IPS-20b (cell line): ENCODE measurements around the gene TMEM196.
A peak's percentile ranks its signal among the peaks of the same experiment; 100 is the strongest.
"Not testable (repeated sequence)": the region's sequence is repeated elsewhere in the genome, so short reads cannot be mapped to it uniquely, and the experiment has no call there.

ENCODE experiments used
- H3K27ac ChIP-seq: one replicate; pipeline ENCODE4 v1.5.1; 2013; ENCODE audit warnings: low read length
- H3K27me3 ChIP-seq: 2 replicates; pipeline ENCODE4 v1.6.1; 2013; ENCODE audit warnings: mild to moderate bottlenecking, low read length, inconsistent platforms; ENCODE audit not compliant: insufficient read depth
- H3K36me3 ChIP-seq: 2 replicates; pipeline ENCODE4 v1.6.1; 2013; ENCODE audit warnings: low read depth, mild to moderate bottlenecking, inconsistent platforms, low read length, moderate library complexity; ENCODE audit not compliant: insufficient read depth
- H3K4me1 ChIP-seq: 2 replicates; pipeline ENCODE4 v1.6.1; 2013; ENCODE audit warnings: mild to moderate bottlenecking, control low read depth, inconsistent platforms, low read length, moderate library complexity; ENCODE audit not compliant: insufficient read depth
- H3K4me3 ChIP-seq: 2 replicates; pipeline ENCODE4 v1.5.1; 2013; ENCODE audit warnings: mild to moderate bottlenecking, low read length, inconsistent platforms
- H3K9ac ChIP-seq: 2 replicates; pipeline ENCODE4 v1.6.1; 2013; ENCODE audit warnings: low read depth, mild to moderate bottlenecking, inconsistent platforms, low read length, moderate library complexity
- H3K9me3 ChIP-seq: 2 replicates; pipeline ENCODE4 v1.6.1; 2013; ENCODE audit warnings: mild to moderate bottlenecking, low read depth, low read length, inconsistent platforms; ENCODE audit not compliant: insufficient read depth

TMEM196 gene

GRCh38 chr7:19707240-19707639 is 66.2 kb downstream of the TMEM196 start:
- Histone ChIP-seq H3K9ac (peak overlapping the region; percentile 85; the same call in 1 of the 2 replicates), H3K9me3 (no peaks in the 10 kb centered on the region; the same call in 1 of the 2 replicates), H3K27ac (no peak overlapping the region), H3K36me3 (peaks cover 12% of the 10 kb centered on the region; the same call in 1 of the 2 replicates), H3K4me3 (peak overlapping the region; percentile 87), H3K27me3 (peaks cover 8% of the 10 kb centered on the region; the same call in 1 of the 2 replicates), H3K4me1 (peaks cover 12% of the 10 kb centered on the region)

GRCh38 chr7:19705663-19706062 is 67.8 kb downstream of the TMEM196 start:
- Histone ChIP-seq H3K4me1 (peaks cover 12% of the 10 kb centered on the region), H3K27me3 (no peaks in the 10 kb centered on the region), H3K9me3 (no peaks in the 10 kb centered on the region; the same call in 1 of the 2 replicates), H3K9ac (peak overlapping the region; percentile 33; the same call in 1 of the 2 replicates), H3K4me3 (peak overlapping the region; percentile 26; the same call in 1 of the 2 replicates), H3K36me3 (peaks cover 18% of the 10 kb centered on the region), H3K27ac (no peak overlapping the region)

- Histone ChIP-seq H3K27ac (no peak overlapping the region), H3K9me3 (no peaks in the 10 kb centered on the region; the same call in 1 of the 2 replicates), H3K27me3 (no peaks in the 10 kb centered on the region), H3K36me3 (peaks cover 40% of the 10 kb centered on the region), H3K4me1 (0 out of 2 replicates have a peak, but pooled peaks cover 6% of the 10 kb centered on the region), H3K4me3 (no peak overlapping the region), H3K9ac (no peak overlapping the region)
Measured at GRCh38 chr7:19701471-19701870, 71.9 kb downstream of the TMEM196 start.

- Histone ChIP-seq H3K27me3 (no peaks in the 10 kb centered on the region), H3K27ac (no peak overlapping the region), H3K4me1 (0 out of 2 replicates have a peak, but pooled peaks cover 4% of the 10 kb centered on the region), H3K36me3 (peaks cover 40% of the 10 kb centered on the region), H3K9me3 (no peaks in the 10 kb centered on the region; the same call in 1 of the 2 replicates), H3K4me3 (no peak overlapping the region), H3K9ac (no peak overlapping the region)
Measured at GRCh38 chr7:19700936-19701335, 72.5 kb downstream of the TMEM196 start.

- Histone ChIP-seq H3K9me3 (no peaks in the 10 kb centered on the region; the same call in 1 of the 2 replicates), H3K27ac (no peak overlapping the region), H3K9ac (no peak overlapping the region), H3K27me3 (no peaks in the 10 kb centered on the region), H3K36me3 (peaks cover 34% of the 10 kb centered on the region), H3K4me1 (no peaks in the 10 kb centered on the region), H3K4me3 (no peak overlapping the region)
Measured at GRCh38 chr7:19698331-19698730, 75.1 kb downstream of the TMEM196 start.

GRCh38 chr7:19696926-19697325 is 76.5 kb downstream of the TMEM196 start:
- H3K36me3 ChIP-seq, result peaks cover 25% of the 10 kb centered on the region
- H3K9me3 ChIP-seq, result no peaks in the 10 kb centered on the region
- H3K9ac ChIP-seq, result no peak overlapping the region
- H3K4me1 ChIP-seq, result no peaks in the 10 kb centered on the region
- no peaks in the 10 kb centered on the region for H3K27me3 ChIP-seq
- no peak overlapping the region for H3K27ac ChIP-seq
- H3K4me3 ChIP-seq, result no peak overlapping the region

GRCh38 chr7:19692111-19692828 is 81.1 kb downstream of the TMEM196 start:
- Histone ChIP-seq H3K4me1 (peaks cover 4% of the 10 kb centered on the region; the same call in 1 of the 2 replicates), H3K9ac (no peak overlapping the region), H3K9me3 (no peaks in the 10 kb centered on the region), H3K27ac (no peak overlapping the region), H3K36me3 (peaks cover 4% of the 10 kb centered on the region), H3K27me3 (no peaks in the 10 kb centered on the region), H3K4me3 (no peak overlapping the region)

GRCh38 chr7:19690736-19691135 is 82.7 kb downstream of the TMEM196 start:
- Histone ChIP-seq H3K4me1 (peaks cover 4% of the 10 kb centered on the region; the same call in 1 of the 2 replicates), H3K36me3 (no peaks in the 10 kb centered on the region), H3K27me3 (no peaks in the 10 kb centered on the region), H3K9me3 (no peaks in the 10 kb centered on the region), H3K9ac (no peak overlapping the region), H3K4me3 (no peak overlapping the region), H3K27ac (no peak overlapping the region)

- not testable (repeated sequence) for H3K36me3 ChIP-seq, H3K27me3 ChIP-seq, H3K9me3 ChIP-seq, H3K4me3 ChIP-seq, H3K4me1 ChIP-seq, H3K9ac ChIP-seq, H3K27ac ChIP-seq
Measured at GRCh38 chr7:19689130-19689529, 84.3 kb downstream of the TMEM196 start.

GRCh38 chr7:19681596-19681995 is 91.8 kb downstream of the TMEM196 start:
- H3K36me3 ChIP-seq, result no peaks in the 10 kb centered on the region
- H3K4me1 ChIP-seq, result no peaks in the 10 kb centered on the region
- no peak overlapping the region for H3K9ac ChIP-seq
- H3K4me3 ChIP-seq, result no peak overlapping the region
- no peaks in the 10 kb centered on the region for H3K9me3 ChIP-seq
- H3K27ac ChIP-seq, result no peak overlapping the region
- no peaks in the 10 kb centered on the region for H3K27me3 ChIP-seq

GRCh38 chr7:19677180-19677579 is 96.2 kb downstream of the TMEM196 start:
- Histone ChIP-seq H3K4me3 (no peak overlapping the region), H3K9me3 (no peaks in the 10 kb centered on the region), H3K27ac (no peak overlapping the region), H3K9ac (no peak overlapping the region), H3K27me3 (no peaks in the 10 kb centered on the region), H3K4me1 (no peaks in the 10 kb centered on the region), H3K36me3 (no peaks in the 10 kb centered on the region)

GRCh38 chr7:19675816-19676215 is 97.6 kb downstream of the TMEM196 start:
- Histone ChIP-seq H3K27ac (no peak overlapping the region), H3K9ac (no peak overlapping the region), H3K4me1 (no peaks in the 10 kb centered on the region), H3K36me3 (no peaks in the 10 kb centered on the region), H3K4me3 (no peak overlapping the region), H3K27me3 (no peaks in the 10 kb centered on the region), H3K9me3 (no peaks in the 10 kb centered on the region)
